OCI-LY1 (cell line): ENCODE data around the gene CHAF1A.

Source experiments
- CTCF ChIP-seq: fragments of 200-600 bp; sonication (generic), shearing (Covaris generic); IDR thresholded peaks from 2 replicates; pipeline ENCODE4 v1.5.1; 2017; ENCODE audit warnings: mild to moderate bottlenecking, antibody characterized with exemption, low read length, moderate library complexity, mixed read lengths
- EZH2 ChIP-seq: fragments of 200-600 bp; sonication (generic), shearing (Covaris generic); IDR thresholded peaks from 2 replicates; pipeline ENCODE4 v1.8.0; 2017; ENCODE audit warnings: borderline replicate concordance, mixed run types, mild to moderate bottlenecking, antibody characterized with exemption, low read length, moderate library complexity, mixed read lengths

- TF ChIP-seq EZH2 (no peak), CTCF (no peak)
Measured at GRCh38 chr19:4448147-4448985, 45.9 kb downstream of the CHAF1A start.
